ENCODE data around the gene LAMP5. TPM values are rescaled to one million over a fixed set of nuclear protein-coding genes. Genes with fewer than 3 reads are reported as not detected.

LAMP5 gene
- total RNA-seq, 1 donor from 2014 or later = not detected

- no peak for DNase-seq (ENCODE audit: low spot score)
Measured at GRCh38 chr20:9534025-9534424, 19.6 kb downstream of the LAMP5 start.

GRCh38 chr20:9535449-9535848 lies 21.1 kb downstream of the LAMP5 start:
- no peak for DNase-seq (ENCODE audit: low spot score)

- no peak for DNase-seq (ENCODE audit: low spot score)
Measured at GRCh38 chr20:9543214-9543613, 28.8 kb downstream of the LAMP5 start.

- no peak for DNase-seq (ENCODE audit: low spot score)
Measured at GRCh38 chr20:9550283-9550682, 35.9 kb downstream of the LAMP5 start.

GRCh38 chr20:9550871-9551270 lies 36.5 kb downstream of the LAMP5 start:
- DNase-seq (ENCODE audit: low spot score) = no peak

- no peak for DNase-seq (ENCODE audit: low spot score)
Measured at GRCh38 chr20:9551808-9552550, 37.6 kb downstream of the LAMP5 start.

GRCh38 chr20:9555781-9556180 lies 41.4 kb downstream of the LAMP5 start:
- DNase-seq (ENCODE audit: low spot score) = no peak

GRCh38 chr20:9557411-9557810 lies 43.0 kb downstream of the LAMP5 start:
- DNase-seq (ENCODE audit: low spot score) = no peak

- no peak for DNase-seq (ENCODE audit: low spot score)
Measured at GRCh38 chr20:9565910-9566550, 51.6 kb downstream of the LAMP5 start.

- DNase-seq (ENCODE audit: low spot score) = no peak
Measured at GRCh38 chr20:9566977-9567376, 52.6 kb downstream of the LAMP5 start.

- DNase-seq (ENCODE audit: low spot score) = no peak
Measured at GRCh38 chr20:9570612-9571011, 56.2 kb downstream of the LAMP5 start.

GRCh38 chr20:9571783-9572182 lies 57.4 kb downstream of the LAMP5 start:
- DNase-seq (ENCODE audit: low spot score) = no peak

- no peak for DNase-seq (ENCODE audit: low spot score)
Measured at GRCh38 chr20:9572670-9573069, 58.3 kb downstream of the LAMP5 start.

- no peak for DNase-seq (ENCODE audit: low spot score)
Measured at GRCh38 chr20:9573335-9574151, 59.2 kb downstream of the LAMP5 start.

- no peak for DNase-seq (ENCODE audit: low spot score)
Measured at GRCh38 chr20:9574181-9574580, 59.8 kb downstream of the LAMP5 start.

- no peak for DNase-seq (ENCODE audit: low spot score)
Measured at GRCh38 chr20:9574776-9575175, 60.4 kb downstream of the LAMP5 start.

- no peak for DNase-seq (ENCODE audit: low spot score)
Measured at GRCh38 chr20:9575836-9576235, 61.4 kb downstream of the LAMP5 start.

- no peak for DNase-seq (ENCODE audit: low spot score)
Measured at GRCh38 chr20:9576695-9577094, 62.3 kb downstream of the LAMP5 start.

GRCh38 chr20:9577397-9577796 lies 63.0 kb downstream of the LAMP5 start:
- DNase-seq (ENCODE audit: low spot score) = no peak

- DNase-seq (ENCODE audit: low spot score) = no peak
Measured at GRCh38 chr20:9578594-9578993, 64.2 kb downstream of the LAMP5 start.

All from umbilical cord (tissue), 2 donors.